GM12878 (cell line): ENCODE data around the gene SKOR2. TPM values are rescaled to one million over a fixed set of nuclear protein-coding genes. Genes with fewer than 3 reads are reported as not detected.

Experiments
- ATAC-seq: fragments of 200-7000 bp; cut with Tn5 transposase; 3 replicates; pipeline ENCODE4 v1.9.1; 2020; ENCODE audit warnings: mild to moderate bottlenecking, moderate library complexity
- BruUV-seq: library from RNA; stranded (reverse); fragments of 400-500 nt; replicated peaks from 2 replicates; lab custom pipeline; 2021; lab: Mats Ljungman, UMichigan
- CTCF ChIA-PET: fragments of 300-600 bp; sonication (Branson Sonifier 250); formaldehyde crosslinking; extraction: SDS; loops from one replicate; lab custom pipeline; 2021; ENCODE audit warnings: inconsistent platforms; lab: Yijun Ruan, JAX
- POLR2A ChIA-PET: fragments of 350-600 bp; formaldehyde crosslinking; extraction: SDS; loops from one replicate; lab custom pipeline; 2021; ENCODE audit warnings: inconsistent platforms; lab: Charles Lee
- RAD21 ChIA-PET: fragments of 300-600 bp; sonication (Branson Sonifier 250); formaldehyde crosslinking; loops from one replicate; lab custom pipeline; 2023; ENCODE audit warnings: antibody characterized with exemption; ENCODE audit not compliant: unreplicated experiment; lab: Charles Lee
- SMC1A ChIA-PET: fragments of 300-600 bp; sonication (Branson Sonifier 250); formaldehyde crosslinking; loops from one replicate; lab custom pipeline; 2023; ENCODE audit not compliant: unreplicated experiment, uncharacterized antibody; lab: Charles Lee
- DNase-seq: peaks from one replicate; pipeline ENCODE4 v3.0.0-alpha.2; 2011; ENCODE audit warnings: low read depth, low spot score
- FAIRE-seq: peaks from 3 replicates; lab custom pipeline; 2011; peaks lifted over from hg19 to GRCh38; lab: Jason Lieb, UNC
- H2AFZ ChIP-seq: 2 replicates; pipeline ENCODE4 v1.6.0; 2011; ENCODE audit warnings: low read depth, low read length, control low read depth; ENCODE audit not compliant: control insufficient read depth
- H3K27ac ChIP-seq: 2 replicates; pipeline ENCODE4 v1.5.1; 2011; ENCODE audit warnings: control low read depth; ENCODE audit not compliant: control insufficient read depth, insufficient read depth
- H3K27me3 ChIP-seq, 2 experiments: replicated peaks in 1 of 2; 2 replicates each; pipeline versions ENCODE4 v1.6.0 to v1.6.1; 2011; ENCODE audit warnings: low read length in 1 of 2; ENCODE audit not compliant: control insufficient read depth in 2 of 2, insufficient read depth in 2 of 2
- H3K36me3 ChIP-seq, 2 experiments: 2 replicates each; pipeline ENCODE4 v1.5.1; 2011; ENCODE audit warnings: low read length in 1 of 2; ENCODE audit not compliant: control insufficient read depth in 2 of 2, insufficient read depth in 2 of 2
- H3K4me1 ChIP-seq: 2 replicates; pipeline ENCODE4 v1.6.1; 2011; ENCODE audit warnings: mild to moderate bottlenecking, low read length, moderate library complexity, mixed read lengths; ENCODE audit not compliant: control insufficient read depth, insufficient read depth
- H3K4me2 ChIP-seq: 2 replicates; pipeline ENCODE4 v1.6.0; 2011; ENCODE audit warnings: control low read depth; ENCODE audit not compliant: control insufficient read depth, insufficient read depth
- H3K4me3 ChIP-seq: fragments of 200-600 bp; sonication (generic); 2 replicates; pipeline ENCODE4 v1.5.1; 2016
- H3K79me2 ChIP-seq: 2 replicates; pipeline ENCODE4 v1.6.0; 2011; ENCODE audit warnings: low read length; ENCODE audit not compliant: control insufficient read depth, insufficient read depth
- H3K9ac ChIP-seq: 2 replicates; pipeline ENCODE4 v1.8.0; 2011; ENCODE audit warnings: low read length, control low read depth, mixed read lengths; ENCODE audit not compliant: control insufficient read depth, insufficient read depth
- H3K9me3 ChIP-seq: replicated peaks from 3 replicates; pipeline ENCODE4 v1.5.1; 2011; ENCODE audit warnings: mild to moderate bottlenecking, low read length; ENCODE audit not compliant: control insufficient read depth, insufficient read depth
- H4K20me1 ChIP-seq: 2 replicates; pipeline ENCODE4 v1.6.0; 2011; ENCODE audit not compliant: control insufficient read depth, insufficient read depth
- EED ChIP-seq: sonication (generic); IDR thresholded peaks from 2 replicates; pipeline ENCODE4 v1.6.1; 2016; ENCODE audit warnings: antibody characterized with exemption, low read depth
- KDM1A ChIP-seq: fragments of 200-600 bp; sonication (generic); IDR thresholded peaks from 2 replicates; pipeline ENCODE4 v1.6.1; 2016; ENCODE audit warnings: borderline replicate concordance
- MEF2B ChIP-seq: fragments of 450-650 bp; IDR thresholded peaks from 2 replicates; pipeline ENCODE4 v1.6.1; 2018; ENCODE audit warnings: mild to moderate bottlenecking, moderate library complexity; ENCODE audit not compliant: partially characterized antibody, poor library complexity, severe bottlenecking
- MLLT1 ChIP-seq: fragments of 450-650 bp; IDR thresholded peaks from 2 replicates; pipeline ENCODE4 v1.6.1; 2016; ENCODE audit warnings: mild to moderate bottlenecking
- NFXL1 ChIP-seq: fragments of 450-650 bp; IDR thresholded peaks from 2 replicates; pipeline ENCODE4 v1.6.1; 2017; ENCODE audit warnings: antibody characterized with exemption, mild to moderate bottlenecking, borderline replicate concordance
- SREBF1 ChIP-seq: IDR thresholded peaks from 2 replicates; pipeline ENCODE4 v1.6.1; 2012; ENCODE audit warnings: mild to moderate bottlenecking, low read length
- ZZZ3 ChIP-seq: IDR thresholded peaks from 2 replicates; pipeline ENCODE4 v1.6.1; 2011; ENCODE audit warnings: low read depth; ENCODE audit not compliant: control insufficient read depth, insufficient read length
- WGBS: methylation state at CpG from one replicate; pipeline ENCODE4 v1.1.6; 2016; ENCODE audit warnings: low lambda C conversion rate; ENCODE audit not compliant: insufficient replicate concordance, insufficient coverage; ENCODE audit errors: missing lambda C conversion rate; 5-methylcytosine and 5-hydroxymethylcytosine counted together
- in situ Hi-C: fragments of 300-500 bp; cut with MboI; formaldehyde crosslinking; loops from 9 replicates; pipeline ENCODE4 v1.14.3; 2018; ENCODE audit warnings: mixed read lengths
- intact Hi-C: fragments of 100-400 bp; cut with micrococcal nuclease; formaldehyde crosslinking; loops from one replicate; pipeline ENCODE4 v1.14.2; 2022; ENCODE audit not compliant: unreplicated experiment
- polyA plus RNA-seq, 11 experiments: library from polyadenylated mRNA; depleted of rRNA in 4 of 11; unstranded in 6 of 11; stranded (reverse) in 5 of 11; fragments of >200 nt; fragmentation: Nextera tagmentation in 4 of 11; fragmentation: Illumina TruSeq in 1 of 11; extraction: Ambion mirVana in 4 of 11; extraction: Trizol in 1 of 11; gene quantifications; 1 replicate in 1 of 11; 2 replicates in 10 of 11; pipeline versions ENCODE4 v1.2.1 to v1.2.3, GENCODE V29; 2011 to 2016; ENCODE audit warnings: inconsistent platforms in 2 of 11, missing spikeins in 2 of 11, low read depth in 1 of 11
- total RNA-seq, 4 experiments: library from RNA; depleted of rRNA in 3 of 4; stranded (reverse); fragments of >200 nt in 3 of 4; fragmentation: Illumina TruSeq in 1 of 4; extraction: Trizol in 1 of 4; gene quantifications; 2 replicates each; pipeline versions ENCODE4 v1.2.1 to v1.2.3, GENCODE V29; 2013 to 2021

Gene SKOR2
- total and polyA plus RNA-seq, 10 of the 15 experiments (the other 5 are each of a cell fraction or from before 2014, with no cell fraction given) = not detected

- FAIRE-seq (no peak), ATAC-seq (no peak), DNase-seq (no peak)
- WGBS = 32% methylated on average over 24 of the region's 47 CpGs
- H3K9ac ChIP-seq = no peak overlapping the region
- H3K9me3 ChIP-seq = peaks cover 6% of the 10 kb centered on the region; the same call in 1 of the 3 replicates
- ChIA-PET RAD21 (no interaction called here), CTCF (no interaction called here), SMC1A (no interaction called here), POLR2A (no interaction called here)
- in situ Hi-C loops = no loop called here
- TF ChIP-seq NFXL1 = no peak
- no peak for TF ChIP-seq ZZZ3
- TF ChIP-seq MLLT1 = no peak
- no peak for TF ChIP-seq MEF2B
- no peak for TF ChIP-seq SREBF1
- TF ChIP-seq KDM1A = no peak
- no peak for TF ChIP-seq EED
- H3K36me3 ChIP-seq = no peaks in the 10 kb centered on the region
- peaks cover 0 to 16% of the 10 kb centered on the region in 2 experiments; a peak in 3 of 4 replicates for H3K27me3 ChIP-seq
- intact Hi-C loops = no loop called here
- H2AFZ ChIP-seq = no peak overlapping the region
- H3K4me2 ChIP-seq = no peak overlapping the region
- no peaks in the 10 kb centered on the region for H4K20me1 ChIP-seq
- no peaks in the 10 kb centered on the region for H3K4me1 ChIP-seq
- no TSS peak for BruUV-seq
- no peak overlapping the region for H3K27ac ChIP-seq
- H3K4me3 ChIP-seq = no peak overlapping the region
- no peaks in the 10 kb centered on the region for H3K79me2 ChIP-seq
Measured at GRCh38 chr18:47246027-47246971, 5.2 kb downstream of the SKOR2 start.
